Transverse colon (tissue), 3 donors: ENCODE measurements around the gene SMPX.

Source experiments
- CTCF ChIP-seq, 5 experiments: fragments of 200-600 bp in 3 of 5; fragments of 450-650 bp in 2 of 5; sonication (generic) in 3 of 5; IDR thresholded peaks; 1 replicate in 2 of 5; 2 replicates in 3 of 5; pipeline ENCODE4 v1.5.1; 2016 to 2017; ENCODE audit warnings: antibody characterized with exemption in 5 of 5, inconsistent platforms in 3 of 5, mild to moderate bottlenecking in 2 of 5, moderate library complexity in 1 of 5
- POLR2A ChIP-seq: fragments of 450-650 bp; IDR thresholded peaks from one replicate; pipeline ENCODE4 v1.6.1; 2016; ENCODE audit warnings: antibody characterized with exemption, mild to moderate bottlenecking, moderate library complexity

- no peak for TF ChIP-seq POLR2A
- no peak for TF ChIP-seq CTCF (IDR thresholded peaks at IDR 0.05)
These were observed 82.0 kb downstream of the SMPX start for GRCh38 chrX:21675931-21676330.
